Astrocyte (in vitro differentiated cells and primary cell): Measurements from ENCODE around the gene FSTL4. TPM values are rescaled to one million over a fixed set of nuclear protein-coding genes. Genes with fewer than 3 reads are reported as not detected.

Source experiments
- DNase-seq: peaks from one replicate; pipeline ENCODE4 v3.0.0-alpha.2; 2010; ENCODE audit warnings: low read depth
- FAIRE-seq: peaks from 2 replicates; lab custom pipeline; 2011; peaks lifted over from hg19 to GRCh38; lab: Jason Lieb, UNC
- H2AFZ ChIP-seq: 2 replicates; pipeline ENCODE4 v1.6.0; 2012; ENCODE audit warnings: low read depth, low read length, inconsistent platforms
- H3K27ac ChIP-seq: 2 replicates; pipeline ENCODE4 v1.5.1; 2011; ENCODE audit warnings: low read depth, low read length, inconsistent platforms
- H3K27me3 ChIP-seq: 2 replicates; pipeline ENCODE4 v1.6.0; 2011; ENCODE audit warnings: low read length, inconsistent platforms; ENCODE audit not compliant: insufficient read depth
- H3K36me3 ChIP-seq: 2 replicates; pipeline ENCODE4 v1.5.1; 2011; ENCODE audit warnings: low read length, inconsistent platforms; ENCODE audit not compliant: insufficient read depth
- H3K4me1 ChIP-seq: 2 replicates; pipeline ENCODE4 v1.5.1; 2011; ENCODE audit warnings: low read length, inconsistent platforms; ENCODE audit not compliant: insufficient read depth
- H3K4me2 ChIP-seq: 2 replicates; pipeline ENCODE4 v1.6.0; 2012; ENCODE audit warnings: low read length, inconsistent platforms
- H3K4me3 ChIP-seq: 2 replicates; pipeline ENCODE4 v1.5.1; 2011; ENCODE audit warnings: low read depth, mild to moderate bottlenecking, low read length, inconsistent platforms; ENCODE audit not compliant: insufficient read depth
- H3K79me2 ChIP-seq: 2 replicates; pipeline ENCODE4 v1.6.0; 2012; ENCODE audit warnings: mild to moderate bottlenecking, low read length, inconsistent platforms; ENCODE audit not compliant: insufficient read depth
- H3K9ac ChIP-seq: 2 replicates; pipeline ENCODE4 v1.6.0; 2012; ENCODE audit warnings: mild to moderate bottlenecking, low read length, inconsistent platforms
- H3K9me3 ChIP-seq: 2 replicates; pipeline ENCODE4 v1.5.1; 2012; ENCODE audit warnings: low read depth, mild to moderate bottlenecking, low read length, inconsistent platforms; ENCODE audit not compliant: insufficient read depth
- H4K20me1 ChIP-seq: 2 replicates; pipeline ENCODE4 v1.6.0; 2012; ENCODE audit warnings: low read length, inconsistent platforms; ENCODE audit not compliant: insufficient read depth
- H3K27ac Mint-ChIP-seq: one replicate; pipeline ENCODE4 v1.8.0; 2021; ENCODE audit warnings: mild to moderate bottlenecking, mixed read lengths; ENCODE audit not compliant: unreplicated experiment
- H3K27me3 Mint-ChIP-seq: one replicate; pipeline ENCODE4 v1.8.0; 2021; ENCODE audit warnings: low read depth, mixed read lengths; ENCODE audit not compliant: unreplicated experiment
- H3K36me3 Mint-ChIP-seq: one replicate; pipeline ENCODE4 v1.8.0; 2021; ENCODE audit warnings: low read depth, mixed read lengths; ENCODE audit not compliant: unreplicated experiment
- H3K4me1 Mint-ChIP-seq: one replicate; pipeline ENCODE4 v1.8.0; 2021; ENCODE audit warnings: low read depth, mixed read lengths; ENCODE audit not compliant: unreplicated experiment
- H3K4me3 Mint-ChIP-seq: one replicate; pipeline ENCODE4 v1.8.0; 2021; ENCODE audit warnings: mild to moderate bottlenecking, moderate library complexity, mixed read lengths; ENCODE audit not compliant: unreplicated experiment
- H3K9me3 Mint-ChIP-seq: one replicate; pipeline ENCODE4 v1.8.0; 2021; ENCODE audit warnings: mild to moderate bottlenecking, mixed read lengths; ENCODE audit not compliant: unreplicated experiment
- CTCF ChIP-seq: IDR thresholded peaks from 2 replicates; pipeline ENCODE4 v1.5.1; 2011; ENCODE audit warnings: low read depth, mild to moderate bottlenecking, inconsistent platforms, low read length, moderate library complexity; ENCODE audit not compliant: insufficient read depth
- EZH2 ChIP-seq: IDR thresholded peaks from 2 replicates; pipeline ENCODE4 v1.6.1; 2012; ENCODE audit warnings: mild to moderate bottlenecking, low read length, inconsistent platforms; ENCODE audit not compliant: insufficient read depth
- total RNA-seq: library from RNA; stranded (reverse); gene quantifications from 2 replicates; pipeline ENCODE4 v1.2.1, GENCODE V29; 2021

The FSTL4 gene
- total RNA-seq, 1 donor from 2014 or later = not detected

DNA sequence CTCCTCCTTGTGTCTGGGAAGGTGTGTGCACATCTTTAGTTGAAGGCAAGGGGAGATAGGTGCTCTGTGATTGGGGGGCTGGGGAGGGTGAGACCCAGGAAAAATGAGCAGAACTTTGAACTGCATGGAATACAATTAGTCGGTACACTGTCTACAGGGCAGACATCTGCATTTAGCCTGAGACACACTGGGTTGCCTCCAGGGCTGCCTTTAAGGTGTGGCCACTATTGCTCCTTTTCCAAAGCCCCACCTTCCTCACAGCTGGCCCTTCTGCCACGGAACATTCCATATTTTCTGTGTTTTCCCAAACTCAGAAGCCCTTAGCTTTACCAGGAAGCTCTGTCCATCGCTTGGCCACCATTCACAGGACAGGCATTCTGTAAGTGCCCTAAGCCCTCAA lies 312.6 kb downstream of the FSTL4 start:
- Mint-ChIP-seq H3K36me3 (no peaks in the 10 kb centered on the region), H3K4me1 (no peaks in the 10 kb centered on the region), H3K9me3 (no peaks in the 10 kb centered on the region), H3K4me3 (no peak overlapping the region), H3K27ac (no peak overlapping the region), H3K27me3 (peaks cover 55% of the 10 kb centered on the region)
- Histone ChIP-seq H3K9me3 (no peaks in the 10 kb centered on the region), H3K9ac (no peak overlapping the region), H4K20me1 (no peaks in the 10 kb centered on the region), H3K4me1 (no peaks in the 10 kb centered on the region), H3K27ac (no peak overlapping the region), H3K4me3 (no peak overlapping the region), H3K27me3 (peaks cover 11% of the 10 kb centered on the region), H3K79me2 (no peaks in the 10 kb centered on the region), H3K4me2 (no peak overlapping the region), H3K36me3 (no peaks in the 10 kb centered on the region), H2AFZ (no peak overlapping the region)
- FAIRE-seq (no peak), DNase-seq (no peak)
- TF ChIP-seq CTCF (no peak), EZH2 (no peak)

DNA sequence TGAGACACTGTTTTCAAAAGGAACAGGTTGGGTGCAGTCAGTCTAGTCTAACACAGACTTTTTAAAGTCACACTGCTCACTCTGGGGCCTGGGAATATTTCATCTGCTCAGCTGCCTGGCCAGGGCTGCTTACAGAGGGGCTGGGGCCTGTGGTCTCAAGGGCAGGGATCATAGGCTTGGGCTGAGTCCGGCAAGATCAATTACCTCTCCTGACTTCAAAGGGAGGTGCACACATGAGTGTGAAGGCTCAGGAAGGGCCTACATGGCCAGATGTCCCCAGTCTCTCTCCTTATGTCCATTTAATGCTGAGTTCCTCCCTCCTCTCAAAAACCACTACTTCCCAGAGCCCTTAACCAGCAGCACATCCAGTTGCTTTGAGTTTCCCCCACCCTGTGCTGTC lies 313.3 kb downstream of the FSTL4 start:
- Histone ChIP-seq H3K9me3 (no peaks in the 10 kb centered on the region), H2AFZ (no peak overlapping the region), H3K4me1 (no peaks in the 10 kb centered on the region), H3K4me3 (no peak overlapping the region), H4K20me1 (no peaks in the 10 kb centered on the region), H3K27me3 (peaks cover 11% of the 10 kb centered on the region), H3K4me2 (no peak overlapping the region), H3K36me3 (no peaks in the 10 kb centered on the region), H3K9ac (no peak overlapping the region), H3K79me2 (no peaks in the 10 kb centered on the region), H3K27ac (no peak overlapping the region)
- Mint-ChIP-seq H3K27ac (no peak overlapping the region), H3K36me3 (no peaks in the 10 kb centered on the region), H3K27me3 (peaks cover 48% of the 10 kb centered on the region), H3K9me3 (no peaks in the 10 kb centered on the region), H3K4me1 (no peaks in the 10 kb centered on the region), H3K4me3 (no peak overlapping the region)
- FAIRE-seq (no peak), DNase-seq (no peak)
- no peak for TF ChIP-seq CTCF
- no peak for TF ChIP-seq EZH2

DNA sequence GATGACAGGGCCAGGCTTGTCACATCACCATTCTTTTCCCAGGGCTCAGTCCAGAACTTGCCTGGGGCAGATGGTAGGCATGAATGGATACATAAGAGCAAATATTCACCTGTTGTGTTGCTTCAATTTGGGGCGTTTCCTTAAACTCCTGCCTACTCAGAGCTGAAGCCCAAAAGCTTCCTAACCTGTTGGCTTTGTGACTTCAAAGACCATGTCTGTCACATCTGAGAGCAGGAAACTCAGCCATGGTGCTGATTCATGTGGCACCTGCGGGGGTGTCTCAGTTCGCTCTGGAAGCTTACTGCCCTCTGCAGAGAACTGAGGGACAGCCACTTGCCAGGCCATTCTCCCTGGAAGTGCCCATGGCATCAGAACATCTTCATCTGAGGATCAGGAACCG lies 313.9 kb downstream of the FSTL4 start:
- Histone ChIP-seq H3K27me3 (peaks cover 6% of the 10 kb centered on the region), H3K9ac (no peak overlapping the region), H3K4me1 (no peaks in the 10 kb centered on the region), H3K36me3 (no peaks in the 10 kb centered on the region), H2AFZ (no peak overlapping the region), H3K4me2 (no peak overlapping the region), H3K27ac (no peak overlapping the region), H3K9me3 (no peaks in the 10 kb centered on the region), H3K79me2 (no peaks in the 10 kb centered on the region), H3K4me3 (no peak overlapping the region), H4K20me1 (no peaks in the 10 kb centered on the region)
- Mint-ChIP-seq H3K36me3 (no peaks in the 10 kb centered on the region), H3K4me1 (no peaks in the 10 kb centered on the region), H3K27me3 (peaks cover 43% of the 10 kb centered on the region), H3K9me3 (no peaks in the 10 kb centered on the region), H3K4me3 (no peak overlapping the region), H3K27ac (no peak overlapping the region)
- TF ChIP-seq EZH2 (no peak), CTCF (no peak)
- DNase-seq (no peak), FAIRE-seq (no peak)
